Measurements from ENCODE around the gene MBL2. TPM values are rescaled to one million over a fixed set of nuclear protein-coding genes. Genes with fewer than 3 reads are reported as not detected.

MBL2 gene
- total RNA-seq, 2 experiments from 2014 or later = not detected

DNA sequence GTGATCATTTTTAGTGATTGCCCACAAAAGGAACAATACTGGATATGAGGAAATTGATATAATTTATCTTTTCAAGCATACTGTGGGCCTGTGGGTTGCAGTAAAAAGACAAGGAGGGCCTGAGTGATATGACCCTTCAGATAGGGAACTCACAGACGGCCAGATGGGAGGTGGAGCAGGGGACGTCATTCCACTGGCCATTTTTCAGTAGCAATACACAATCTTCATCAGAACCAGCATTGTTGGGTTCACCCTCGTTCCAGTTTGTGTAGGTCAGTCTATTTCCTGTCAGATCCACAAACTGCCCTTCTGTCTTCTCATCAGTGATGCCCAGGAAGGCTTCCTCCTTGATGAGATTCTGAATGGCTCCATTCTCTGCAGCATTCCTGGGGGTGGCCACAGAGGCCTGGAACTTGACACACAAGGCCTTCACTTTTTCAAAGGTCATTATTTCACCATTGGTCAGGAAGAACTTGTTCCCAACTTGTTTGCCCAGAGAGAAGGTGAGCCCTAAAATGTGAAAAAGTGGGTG, 4.5 kb downstream of the MBL2 start:
- Mint-ChIP-seq H3K4me1 (ENCODE audit: low read depth) (no peaks in the 10 kb centered on the region), H3K9me3 (no peaks in the 10 kb centered on the region), H3K36me3 (no peaks in the 10 kb centered on the region), H3K27me3 (no peaks in the 10 kb centered on the region), H3K27ac (no peak overlapping the region), H3K4me3 (no peak overlapping the region)
- POLR2A ChIA-PET = no interaction called here
- CTCF ChIA-PET = interaction anchor here (1.5 kb wide), 1 partner anchor 12 kb away, joined by 3 read pairs; no protein-coding TSS in a partner anchor
- no peak for DNase-seq
- intact Hi-C loops (cut with micrococcal nuclease) = no loop called here

DNA sequence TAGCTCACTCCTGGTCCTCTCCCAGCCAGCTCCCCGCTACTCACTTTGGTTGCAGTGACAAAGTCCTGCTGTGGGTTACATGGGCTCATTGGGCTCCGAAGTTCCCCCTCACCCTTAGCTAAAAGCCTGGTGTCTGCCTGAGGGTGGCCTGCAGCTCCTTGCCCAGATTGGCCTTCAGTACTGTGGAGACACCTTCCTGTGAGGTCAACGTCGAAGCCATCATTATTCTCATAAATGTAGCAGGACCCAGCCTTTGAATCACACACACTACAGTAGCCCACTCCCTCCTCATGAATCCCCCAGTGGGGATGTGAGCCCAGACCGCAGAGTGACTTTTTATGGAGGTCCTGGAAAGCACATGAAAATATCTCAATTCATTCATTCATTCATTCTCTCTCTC, 10.5 kb downstream of the MBL2 start:
- Mint-ChIP-seq H3K27me3 (no peaks in the 10 kb centered on the region), H3K36me3 (no peaks in the 10 kb centered on the region), H3K27ac (no peak overlapping the region), H3K9me3 (peaks cover 4% of the 10 kb centered on the region), H3K4me3 (no peak overlapping the region), H3K4me1 (ENCODE audit: low read depth) (no peaks in the 10 kb centered on the region)
- POLR2A ChIA-PET = no interaction called here
- intact Hi-C loops (cut with micrococcal nuclease) = no loop called here
- no peak for DNase-seq
- CTCF ChIA-PET = no interaction called here

GRCh38 chr10:52759154-52759553, 13.4 kb downstream of the MBL2 start:
- intact Hi-C loops (cut with micrococcal nuclease) = no loop called here

DNA sequence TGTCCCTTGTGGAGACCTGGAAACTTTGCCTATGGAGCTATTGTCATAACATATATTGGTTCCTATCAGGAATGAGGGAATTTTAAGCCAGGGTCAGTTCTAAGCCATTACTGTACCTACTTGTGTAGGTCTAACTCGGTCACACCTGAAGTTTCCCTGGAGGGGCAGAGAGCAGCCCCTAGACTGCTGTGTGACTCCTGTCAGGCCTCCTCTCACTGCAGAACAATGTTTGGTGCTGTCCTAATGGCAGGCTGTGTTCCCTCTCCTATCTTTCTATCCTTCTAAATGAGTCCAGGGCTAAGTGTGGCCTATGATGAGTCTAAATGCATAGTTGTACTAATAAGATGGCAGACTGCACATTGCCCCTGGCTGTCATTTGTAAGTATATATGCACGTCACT, 14.2 kb downstream of the MBL2 start:
- DNase-seq = no peak
- CTCF ChIA-PET = no interaction called here
- Mint-ChIP-seq H3K4me3 (no peak overlapping the region), H3K4me1 (ENCODE audit: low read depth) (no peaks in the 10 kb centered on the region), H3K9me3 (peaks cover 4% of the 10 kb centered on the region), H3K27ac (no peak overlapping the region), H3K36me3 (no peaks in the 10 kb centered on the region), H3K27me3 (no peaks in the 10 kb centered on the region)
- POLR2A ChIA-PET = no interaction called here
- intact Hi-C loops (cut with micrococcal nuclease) = no loop called here

More at GRCh38 chr10:52759154-52759553, 13.4 kb downstream of the MBL2 start:
- ChIA-PET CTCF (no interaction called here), POLR2A (no interaction called here)
- Mint-ChIP-seq H3K36me3 (no peaks in the 10 kb centered on the region), H3K4me1 (ENCODE audit: low read depth) (no peaks in the 10 kb centered on the region), H3K4me3 (no peak overlapping the region), H3K27ac (no peak overlapping the region), H3K9me3 (peaks cover 4% of the 10 kb centered on the region), H3K27me3 (no peaks in the 10 kb centered on the region)
- DNase-seq = no peak

- POLR2A ChIA-PET = no interaction called here
- Mint-ChIP-seq H3K9me3 (peaks cover 4% of the 10 kb centered on the region), H3K27me3 (no peaks in the 10 kb centered on the region), H3K4me1 (ENCODE audit: low read depth) (no peaks in the 10 kb centered on the region), H3K27ac (no peak overlapping the region), H3K36me3 (no peaks in the 10 kb centered on the region), H3K4me3 (no peak overlapping the region)
- no peak for DNase-seq
- CTCF ChIA-PET = no interaction called here
- intact Hi-C loops (cut with micrococcal nuclease) = no loop called here
Observed at GRCh38 chr10:52757773-52758172, 14.8 kb downstream of the MBL2 start.

DNA sequence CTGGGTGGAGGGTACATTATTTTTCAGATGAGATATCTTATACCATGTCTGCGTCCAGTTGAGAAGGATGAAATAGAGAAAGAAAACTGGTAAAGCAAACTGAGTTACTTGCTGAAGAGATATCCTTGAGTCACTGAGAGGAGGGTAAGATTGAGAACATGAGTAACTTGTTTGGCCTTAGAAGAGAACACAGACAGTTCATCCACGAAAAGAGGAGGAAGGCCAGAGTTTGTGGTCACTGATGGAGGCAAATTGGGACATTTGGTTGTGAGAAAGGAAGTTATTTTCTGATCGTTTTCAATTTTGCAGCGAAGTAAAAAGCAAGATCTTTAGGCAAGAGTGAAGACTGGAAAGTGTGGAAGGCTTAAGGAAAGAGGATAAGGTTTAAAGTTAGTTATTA, 15.6 kb downstream of the MBL2 start:
- DNase-seq = no peak
- intact Hi-C loops (cut with micrococcal nuclease) = no loop called here
- CTCF ChIA-PET = no interaction called here
- Mint-ChIP-seq H3K9me3 (peaks cover 4% of the 10 kb centered on the region), H3K27ac (no peak overlapping the region), H3K4me1 (ENCODE audit: low read depth) (no peaks in the 10 kb centered on the region), H3K4me3 (no peak overlapping the region), H3K27me3 (peaks cover 2% of the 10 kb centered on the region), H3K36me3 (no peaks in the 10 kb centered on the region)
- POLR2A ChIA-PET = no interaction called here

DNA sequence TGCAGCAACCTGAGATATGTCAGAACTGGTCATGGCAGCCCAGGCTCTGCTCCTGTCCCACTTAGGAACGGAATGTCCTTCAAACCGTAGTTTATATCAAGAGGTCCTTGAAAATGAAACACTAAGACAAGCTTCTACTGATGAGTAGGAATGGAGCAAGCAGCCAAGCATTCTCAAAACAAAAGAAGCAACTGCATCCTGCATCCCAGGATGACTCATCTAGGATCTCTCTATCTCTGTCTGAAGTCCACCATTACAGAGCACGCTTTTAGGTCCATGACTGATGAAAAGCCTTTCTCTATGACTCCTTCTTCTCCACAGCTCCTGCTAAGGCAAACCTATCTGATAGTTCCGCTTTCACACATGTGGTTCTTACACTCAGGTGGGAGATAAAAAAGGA, 16.3 kb downstream of the MBL2 start:
- H3K4me3 Mint-ChIP-seq = no peak overlapping the region
- peaks cover 2% of the 10 kb centered on the region for H3K27me3 Mint-ChIP-seq
- no peak for DNase-seq
- ChIA-PET POLR2A (no interaction called here), CTCF (no interaction called here)
- H3K36me3 Mint-ChIP-seq = no peaks in the 10 kb centered on the region
- H3K4me1 Mint-ChIP-seq (ENCODE audit: low read depth) = no peaks in the 10 kb centered on the region
- intact Hi-C loops (cut with micrococcal nuclease) = no loop called here
- H3K27ac Mint-ChIP-seq = no peak overlapping the region
- peaks cover under 1% of the 10 kb centered on the region for H3K9me3 Mint-ChIP-seq

DNA sequence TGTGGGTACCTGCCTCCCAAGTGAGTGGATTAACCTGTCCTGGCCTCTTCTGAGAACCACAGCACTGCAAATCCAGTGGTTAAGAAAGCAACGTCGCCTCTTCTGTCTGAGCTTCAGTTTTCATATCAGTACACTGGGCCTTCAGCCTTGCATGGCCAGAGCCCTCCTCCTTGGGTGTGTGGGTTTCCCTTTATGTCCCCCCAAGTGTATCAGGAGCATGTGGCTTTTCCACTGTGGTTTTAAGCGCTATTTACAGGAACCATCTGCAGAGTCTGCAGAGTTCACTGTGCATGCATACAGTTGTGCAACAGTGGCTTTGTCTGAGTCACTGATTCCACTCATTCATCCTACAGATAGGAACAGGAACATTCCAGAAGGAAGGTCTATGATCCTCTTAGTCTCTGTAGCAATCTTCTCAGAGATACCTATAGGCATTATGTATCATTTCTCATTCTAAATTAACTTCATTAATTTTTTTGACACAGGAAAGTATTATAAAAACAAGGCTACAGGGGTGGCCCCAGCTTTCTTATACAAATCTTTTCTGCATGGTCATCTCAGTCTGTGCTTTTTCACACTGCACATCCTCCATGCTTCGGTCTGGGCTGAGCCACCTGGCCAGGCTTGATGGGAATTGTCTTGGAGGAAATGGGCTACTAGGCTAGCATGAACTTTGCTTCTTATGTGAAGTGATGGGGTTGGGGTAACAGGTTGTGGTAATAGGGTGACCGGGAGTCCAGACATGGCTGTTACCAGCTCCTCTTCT, 17.1 kb downstream of the MBL2 start:
- no peak overlapping the region for H3K27ac Mint-ChIP-seq
- CTCF ChIA-PET = no interaction called here
- intact Hi-C loops (cut with micrococcal nuclease) = no loop called here
- H3K4me3 Mint-ChIP-seq = no peak overlapping the region
- POLR2A ChIA-PET = no interaction called here
- no peaks in the 10 kb centered on the region for H3K36me3 Mint-ChIP-seq
- peaks cover 3% of the 10 kb centered on the region for H3K9me3 Mint-ChIP-seq
- H3K27me3 Mint-ChIP-seq = peaks cover 2% of the 10 kb centered on the region
- H3K4me1 Mint-ChIP-seq (ENCODE audit: low read depth) = no peaks in the 10 kb centered on the region
- DNase-seq = no peak

- ChIA-PET CTCF (no interaction called here), POLR2A (no interaction called here)
- peaks cover 2% of the 10 kb centered on the region for H3K27me3 Mint-ChIP-seq
- H3K4me1 Mint-ChIP-seq (ENCODE audit: low read depth) = no peaks in the 10 kb centered on the region
- intact Hi-C loops (cut with micrococcal nuclease) = no loop called here
- no peak overlapping the region for H3K27ac Mint-ChIP-seq
- DNase-seq = no peak
- H3K4me3 Mint-ChIP-seq = no peak overlapping the region
- peaks cover 3% of the 10 kb centered on the region for H3K9me3 Mint-ChIP-seq
- H3K36me3 Mint-ChIP-seq = no peaks in the 10 kb centered on the region
Observed at GRCh38 chr10:52752801-52753445, 19.7 kb downstream of the MBL2 start.

DNA sequence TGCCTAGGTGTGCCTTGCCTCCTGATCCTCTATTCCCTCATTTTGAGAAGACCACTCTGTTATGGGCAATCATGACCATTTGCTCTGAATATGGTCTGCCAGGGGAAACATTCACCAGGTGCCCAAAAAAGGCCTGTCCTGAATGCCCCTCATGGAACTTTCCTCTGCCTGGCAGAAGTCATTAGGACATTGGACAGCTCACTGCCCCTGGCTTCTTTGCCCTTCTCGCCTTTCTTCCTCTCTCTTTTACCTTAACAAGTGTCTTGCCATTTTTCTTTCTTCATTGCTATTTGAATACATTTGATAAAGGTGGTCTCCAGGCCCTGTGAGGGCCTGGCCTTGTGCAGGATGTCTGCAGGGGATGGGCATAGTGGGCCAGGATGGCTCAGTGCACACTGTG, 20.3 kb downstream of the MBL2 start:
- Mint-ChIP-seq H3K27me3 (peaks cover 2% of the 10 kb centered on the region), H3K4me3 (no peak overlapping the region), H3K27ac (no peak overlapping the region), H3K36me3 (no peaks in the 10 kb centered on the region), H3K9me3 (peaks cover 5% of the 10 kb centered on the region), H3K4me1 (ENCODE audit: low read depth) (no peaks in the 10 kb centered on the region)
- ChIA-PET CTCF (no interaction called here), POLR2A (no interaction called here)
- intact Hi-C loops (cut with micrococcal nuclease) = no loop called here
- no peak for DNase-seq

GRCh38 chr10:52751337-52751736, 21.2 kb downstream of the MBL2 start:
- no peak overlapping the region for H3K4me3 Mint-ChIP-seq
- H3K9me3 Mint-ChIP-seq = peaks cover 5% of the 10 kb centered on the region
- peaks cover 2% of the 10 kb centered on the region for H3K27me3 Mint-ChIP-seq
- no peak overlapping the region for H3K27ac Mint-ChIP-seq
- no peak for DNase-seq
- intact Hi-C loops (cut with micrococcal nuclease) = no loop called here
- ChIA-PET POLR2A (no interaction called here), CTCF (no interaction called here)
- no peaks in the 10 kb centered on the region for H3K4me1 Mint-ChIP-seq (ENCODE audit: low read depth)
- no peaks in the 10 kb centered on the region for H3K36me3 Mint-ChIP-seq

GRCh38 chr10:52750629-52751028, 22.0 kb downstream of the MBL2 start:
- CTCF ChIA-PET = no interaction called here
- Mint-ChIP-seq H3K4me1 (ENCODE audit: low read depth) (no peaks in the 10 kb centered on the region), H3K36me3 (no peaks in the 10 kb centered on the region), H3K4me3 (no peak overlapping the region), H3K27me3 (peaks cover 2% of the 10 kb centered on the region), H3K27ac (no peak overlapping the region), H3K9me3 (peaks cover 5% of the 10 kb centered on the region)
- intact Hi-C loops (cut with micrococcal nuclease) = no loop called here
- POLR2A ChIA-PET = no interaction called here
- no peak for DNase-seq

- no peaks in the 10 kb centered on the region for H3K4me1 Mint-ChIP-seq (ENCODE audit: low read depth)
- DNase-seq = no peak
- POLR2A ChIA-PET = no interaction called here
- intact Hi-C loops (cut with micrococcal nuclease) = no loop called here
- H3K36me3 Mint-ChIP-seq = no peaks in the 10 kb centered on the region
- H3K27me3 Mint-ChIP-seq = peaks cover 2% of the 10 kb centered on the region
- no peak overlapping the region for H3K27ac Mint-ChIP-seq
- H3K4me3 Mint-ChIP-seq = no peak overlapping the region
- CTCF ChIA-PET = no interaction called here
- peaks cover 5% of the 10 kb centered on the region for H3K9me3 Mint-ChIP-seq
Observed at GRCh38 chr10:52747694-52748093, 24.9 kb downstream of the MBL2 start.

Data from activated CD4-positive, alpha-beta memory T cell treated with anti-CD3 and anti-CD28 coated beads for 36 hours (primary cell).